Fibroblast of lung (primary cell): ENCODE data around the gene ZMAT3. TPM values are rescaled to one million over a fixed set of nuclear protein-coding genes. Genes with fewer than 3 reads are reported as not detected.
"Not testable (repeated sequence)": the region's sequence is repeated elsewhere in the genome, so short reads cannot be mapped to it uniquely, and the experiment has no call there.

Experiments
- DNase-seq, 2 donors: peaks; one replicate each; pipeline versions ENCODE4 v3.0.0 to v3.0.0-alpha.2; 2010; ENCODE audit warnings: low read depth in 2 of 2
- H2AFZ ChIP-seq: 2 replicates; pipeline ENCODE4 v1.5.1; 2012; ENCODE audit warnings: low read length, control low read depth, inconsistent platforms
- H3K27ac ChIP-seq: 2 replicates; pipeline ENCODE4 v1.5.1; 2011; ENCODE audit warnings: low read length, control low read depth; ENCODE audit not compliant: insufficient read depth
- H3K27me3 ChIP-seq: 2 replicates; pipeline ENCODE4 v1.5.1; 2011; ENCODE audit warnings: mild to moderate bottlenecking, low read length; ENCODE audit not compliant: control insufficient read depth, insufficient read depth
- H3K36me3 ChIP-seq: 2 replicates; pipeline ENCODE4 v1.5.1; 2011; ENCODE audit warnings: low read length; ENCODE audit not compliant: control insufficient read depth, insufficient read depth
- H3K4me1 ChIP-seq: 2 replicates; pipeline ENCODE4 v1.5.1; 2011; ENCODE audit warnings: low read length; ENCODE audit not compliant: control insufficient read depth, insufficient read depth; ENCODE audit errors: extremely low read depth
- H3K4me2 ChIP-seq: 2 replicates; pipeline ENCODE4 v1.5.1; 2011; ENCODE audit warnings: low read length, control low read depth; ENCODE audit not compliant: insufficient read depth; ENCODE audit errors: extremely low read depth
- H3K4me3 ChIP-seq, 4 experiments: fragments of 200-600 bp in 1 of 4; sonication (generic) in 1 of 4; replicated peaks in 1 of 4; 2 replicates each; pipeline ENCODE4 v1.5.1; 2011 to 2016; ENCODE audit warnings: low read length in 4 of 4, low read depth in 3 of 4, mild to moderate bottlenecking in 3 of 4, control low read depth in 2 of 4, inconsistent platforms in 1 of 4, mixed read lengths in 1 of 4; ENCODE audit not compliant: insufficient read depth in 1 of 4; ENCODE audit errors: control extremely low read depth in 1 of 4
- H3K79me2 ChIP-seq: 2 replicates; pipeline ENCODE4 v1.5.1; 2012; ENCODE audit warnings: mild to moderate bottlenecking, low read length, inconsistent platforms; ENCODE audit not compliant: control insufficient read depth, insufficient read depth
- H3K9ac ChIP-seq: 2 replicates; pipeline ENCODE4 v1.5.1; 2011; ENCODE audit warnings: mild to moderate bottlenecking, low read length, control low read depth; ENCODE audit not compliant: insufficient read depth
- H3K9me3 ChIP-seq: 2 replicates; pipeline ENCODE4 v1.5.1; 2012; ENCODE audit warnings: low read depth, low read length; ENCODE audit not compliant: control insufficient read depth, insufficient read depth
- H4K20me1 ChIP-seq: 2 replicates; pipeline ENCODE4 v1.5.1; 2011; ENCODE audit warnings: low read length; ENCODE audit not compliant: control insufficient read depth, insufficient read depth; ENCODE audit errors: extremely low read depth
- EZH2 ChIP-seq: IDR thresholded peaks from 2 replicates; pipeline ENCODE4 v1.5.1; 2012; ENCODE audit warnings: low read length, control low read depth, mild to moderate bottlenecking; ENCODE audit errors: missing control alignments
- polyA minus RNA-seq: library from RNA; depleted of rRNA, polyadenylated mRNA; stranded (reverse); fragments of >200 nt; gene quantifications from 2 replicates; pipeline ENCODE4 v1.2.3, GENCODE V29; 2011; ENCODE audit warnings: low replicate concordance
- polyA plus RNA-seq, 2 donors: library from polyadenylated mRNA; depleted of rRNA in 1 of 2; stranded (reverse) in 1 of 2; unstranded in 1 of 2; fragments of >200 nt; gene quantifications; 2 replicates each; pipeline ENCODE4 v1.2.1, GENCODE V29; 2011 to 2012; ENCODE audit warnings: missing spikeins in 1 of 2
- total RNA-seq: library from RNA; depleted of rRNA; stranded (reverse); fragments of >200 nt; gene quantifications from 2 replicates; pipeline ENCODE4 v1.2.1, GENCODE V29; 2014
- TF ChIP-seq, protein P1 (sequence below), 2 donors: IDR thresholded peaks in 1 of 2; conservative IDR thresholded peaks in 1 of 2; 1 replicate in 1 of 2; 2 replicates in 1 of 2; pipeline ENCODE4 v1.5.1; 2011 to 2012; ENCODE audit warnings: low read length in 2 of 2, control low read depth in 1 of 2, inconsistent platforms in 1 of 2, low read depth in 1 of 2, mild to moderate bottlenecking in 1 of 2

The ZMAT3 gene, protein sequence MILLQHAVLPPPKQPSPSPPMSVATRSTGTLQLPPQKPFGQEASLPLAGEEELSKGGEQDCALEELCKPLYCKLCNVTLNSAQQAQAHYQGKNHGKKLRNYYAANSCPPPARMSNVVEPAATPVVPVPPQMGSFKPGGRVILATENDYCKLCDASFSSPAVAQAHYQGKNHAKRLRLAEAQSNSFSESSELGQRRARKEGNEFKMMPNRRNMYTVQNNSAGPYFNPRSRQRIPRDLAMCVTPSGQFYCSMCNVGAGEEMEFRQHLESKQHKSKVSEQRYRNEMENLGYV
- total RNA-seq, result 34.8 and 37.8 TPM in 2 replicates
- polyA plus RNA-seq, result 27.4 and 34.3 TPM in 2 replicates
- 15.0 and 21.6 TPM in 2 replicates for polyA plus RNA-seq (2012)
- 85.4 and 123 TPM in 2 replicates for polyA minus RNA-seq

DNA sequence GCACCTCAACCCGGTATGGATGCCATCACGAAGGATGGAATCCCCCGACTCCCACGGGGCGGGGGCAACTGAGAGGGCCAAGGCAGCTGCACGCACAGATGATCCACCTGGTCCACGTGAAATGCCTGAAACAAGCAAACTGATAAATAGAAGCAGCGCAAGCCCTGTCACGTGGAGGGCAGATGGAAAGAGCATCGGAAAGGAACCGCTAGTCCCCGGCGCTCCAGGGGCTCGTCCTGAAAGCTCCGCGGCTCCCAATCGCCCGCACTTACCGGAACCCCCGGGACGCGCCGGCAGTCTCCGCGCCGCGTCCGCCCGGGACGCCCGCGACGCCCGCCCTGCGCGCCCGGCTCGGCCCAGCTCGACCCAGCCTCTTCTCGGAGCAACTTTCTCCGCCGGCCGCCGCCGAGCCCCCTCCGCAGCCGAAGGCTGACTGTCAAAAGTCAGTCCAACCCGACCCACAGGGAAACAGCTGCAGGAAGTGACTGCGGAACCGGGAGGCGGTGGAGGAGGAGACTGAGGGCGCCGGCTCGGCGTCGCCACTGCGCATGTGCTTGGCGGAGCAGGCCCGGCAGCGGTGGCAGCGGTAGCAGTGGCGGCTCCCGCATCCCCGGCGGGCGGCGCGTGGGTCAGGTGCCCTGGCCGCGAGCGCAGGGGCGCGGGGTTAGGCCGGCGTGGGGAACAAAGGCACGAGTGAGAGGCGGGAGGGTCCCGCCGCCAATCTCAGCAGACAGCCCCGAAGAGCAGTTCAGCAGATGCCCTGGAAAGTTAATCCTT, at the start of gene ZMAT3:
Gene ZMAT3 (minus strand): TSS at position 487 of the 777 bp plus-strand sequence. CDS start 4,057 bp downstream, outside the sequence.
- peak within 1 kb of the TSS; percentile 78 to 99 (median 94) for H3K4me3 ChIP-seq
- peak within 1 kb of the TSS; percentile 85 for H3K27ac ChIP-seq
- no peaks in the 10 kb centered on the region for H4K20me1 ChIP-seq
- no peaks in the 10 kb centered on the region for H3K27me3 ChIP-seq
- H3K79me2 ChIP-seq, result peaks cover 47% of the 10 kb centered on the region
- H3K4me1 ChIP-seq, result no peaks in the 10 kb centered on the region
- peak within 1 kb of the TSS; percentile 99 for H3K4me2 ChIP-seq
- peak within 1 kb of the TSS; percentile 66 for H3K9ac ChIP-seq
- peak within 1 kb of the TSS; percentile 96 for H2AFZ ChIP-seq
- DNase-seq, result peak; percentile 80 to 83
- H3K9me3 ChIP-seq, result no peaks in the 10 kb centered on the region
- H3K36me3 ChIP-seq, result peaks cover 1% of the 10 kb centered on the region
- TF ChIP-seq, protein P1, sequence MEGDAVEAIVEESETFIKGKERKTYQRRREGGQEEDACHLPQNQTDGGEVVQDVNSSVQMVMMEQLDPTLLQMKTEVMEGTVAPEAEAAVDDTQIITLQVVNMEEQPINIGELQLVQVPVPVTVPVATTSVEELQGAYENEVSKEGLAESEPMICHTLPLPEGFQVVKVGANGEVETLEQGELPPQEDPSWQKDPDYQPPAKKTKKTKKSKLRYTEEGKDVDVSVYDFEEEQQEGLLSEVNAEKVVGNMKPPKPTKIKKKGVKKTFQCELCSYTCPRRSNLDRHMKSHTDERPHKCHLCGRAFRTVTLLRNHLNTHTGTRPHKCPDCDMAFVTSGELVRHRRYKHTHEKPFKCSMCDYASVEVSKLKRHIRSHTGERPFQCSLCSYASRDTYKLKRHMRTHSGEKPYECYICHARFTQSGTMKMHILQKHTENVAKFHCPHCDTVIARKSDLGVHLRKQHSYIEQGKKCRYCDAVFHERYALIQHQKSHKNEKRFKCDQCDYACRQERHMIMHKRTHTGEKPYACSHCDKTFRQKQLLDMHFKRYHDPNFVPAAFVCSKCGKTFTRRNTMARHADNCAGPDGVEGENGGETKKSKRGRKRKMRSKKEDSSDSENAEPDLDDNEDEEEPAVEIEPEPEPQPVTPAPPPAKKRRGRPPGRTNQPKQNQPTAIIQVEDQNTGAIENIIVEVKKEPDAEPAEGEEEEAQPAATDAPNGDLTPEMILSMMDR (conservative IDR thresholded peaks at IDR 0.05 in 1 of 2, IDR thresholded peaks at IDR 0.05 in 1 of 2; ENCODE audit: low read depth in 1 of 2, low read length in 2 of 2), result no peak
- TF ChIP-seq EZH2, result no peak

DNA sequence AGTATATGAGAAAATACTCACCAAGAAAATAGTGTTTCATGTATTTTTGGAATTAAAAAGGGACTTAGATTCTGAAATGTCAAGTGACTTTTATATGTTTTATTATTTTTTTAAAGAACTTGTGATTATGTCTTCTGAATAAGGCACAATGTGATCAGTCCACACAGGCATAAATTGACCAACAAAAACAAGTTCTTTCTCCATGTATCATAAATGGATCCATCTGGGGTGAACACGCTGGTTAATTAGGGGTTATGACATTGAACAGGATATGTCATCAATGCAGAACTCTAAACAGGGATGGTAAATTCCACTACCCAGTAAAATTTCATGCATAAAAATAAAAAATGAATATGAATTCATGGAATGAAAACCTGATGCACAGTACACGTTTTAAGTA, 45.2 kb upstream of the ZMAT3 start:
- H3K79me2 ChIP-seq, result no peaks in the 10 kb centered on the region
- H3K4me2 ChIP-seq, result no peak overlapping the region
- no peaks in the 10 kb centered on the region for H4K20me1 ChIP-seq
- no peak for DNase-seq
- H3K9ac ChIP-seq, result no peak overlapping the region
- H3K4me3 ChIP-seq, result no peak overlapping the region
- no peak overlapping the region for H2AFZ ChIP-seq
- H3K27me3 ChIP-seq, result no peaks in the 10 kb centered on the region
- H3K4me1 ChIP-seq, result peaks cover 2% of the 10 kb centered on the region
- H3K27ac ChIP-seq, result no peak overlapping the region
- no peak for TF ChIP-seq EZH2
- TF ChIP-seq, protein P1 (conservative IDR thresholded peaks at IDR 0.05 in 1 of 2, IDR thresholded peaks at IDR 0.05 in 1 of 2; ENCODE audit: low read depth in 1 of 2, low read length in 2 of 2), result no peak
- no peaks in the 10 kb centered on the region for H3K9me3 ChIP-seq
- no peaks in the 10 kb centered on the region for H3K36me3 ChIP-seq

DNA sequence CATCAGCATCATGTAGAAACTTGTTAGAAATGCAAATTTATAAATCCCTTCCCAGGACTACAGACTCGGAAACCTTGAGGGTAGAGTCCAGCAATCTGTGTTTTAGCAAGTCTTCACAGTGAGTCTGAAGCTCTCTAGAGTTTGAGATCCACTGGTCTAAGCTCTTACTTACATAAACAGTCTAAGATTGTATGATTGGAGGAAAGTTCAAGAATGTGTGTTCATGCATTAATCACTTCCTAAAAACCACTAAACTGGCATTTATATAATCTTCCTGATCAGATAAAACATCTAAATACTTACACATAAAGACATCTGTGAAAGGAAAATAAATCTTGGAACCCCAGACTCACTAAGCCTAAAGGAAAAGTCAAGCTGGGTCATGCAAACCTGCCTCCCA, 43.8 kb upstream of the ZMAT3 start:
- not testable (repeated sequence) for H3K4me2 ChIP-seq, H2AFZ ChIP-seq
- peak; percentile 51 to 70 for DNase-seq

More for the DNA sequence above, 43.8 kb upstream of the ZMAT3 start:
- not testable (repeated sequence) for H3K4me1 ChIP-seq, H3K27me3 ChIP-seq, H3K27ac ChIP-seq, H3K36me3 ChIP-seq, H3K79me2 ChIP-seq, H3K9me3 ChIP-seq, H4K20me1 ChIP-seq, H3K4me3 ChIP-seq, H3K9ac ChIP-seq
